Left lobe of liver (tissue), 2 donors: Measurements from ENCODE around the gene GTSF1L. TPM values are rescaled to one million over a fixed set of nuclear protein-coding genes. Genes with fewer than 3 reads are reported as not detected.

ENCODE experiments used
- ATAC-seq: fragments of 200-7000 bp; cut with Tn5 transposase; one replicate; pipeline ENCODE4 v1.9.1; 2020; ENCODE audit warnings: mild to moderate bottlenecking, moderate library complexity
- DNase-seq: peaks from one replicate; pipeline ENCODE4 v3.0.0-alpha.2; 2020; ENCODE audit warnings: low spot score
- total RNA-seq: library from RNA; stranded (reverse); gene quantifications from one replicate; pipeline ENCODE4 v1.2.1, GENCODE V29; 2021
- donor health status: DM: no; HTN: no; CAD: no; lungs with moderate emphysema.
- donor health status: DM: no; HTN: yes; CAD: no.

GTSF1L gene
- total RNA-seq, 1 donor from 2014 or later, result not detected

DNA sequence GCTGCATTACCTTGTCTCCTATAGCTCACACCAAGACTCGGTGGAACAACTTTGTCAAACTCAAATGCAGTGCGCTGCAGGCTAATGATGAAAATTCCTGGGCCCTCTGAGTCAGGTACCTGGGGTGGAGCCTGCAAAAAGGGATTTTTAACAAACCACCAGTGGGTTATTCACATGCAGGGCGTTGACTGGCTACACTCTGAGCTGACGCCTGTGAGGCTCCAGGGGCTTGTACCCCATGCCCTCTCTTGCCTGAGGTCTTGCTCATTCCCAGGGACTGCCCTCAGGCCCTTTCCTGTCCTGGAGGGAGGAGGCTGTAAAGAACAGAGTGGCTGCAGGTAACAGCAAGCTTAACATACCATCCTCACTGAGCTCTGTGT lies 9.2 kb downstream of the GTSF1L start:
- ATAC-seq, result no peak
- no peak for DNase-seq

DNA sequence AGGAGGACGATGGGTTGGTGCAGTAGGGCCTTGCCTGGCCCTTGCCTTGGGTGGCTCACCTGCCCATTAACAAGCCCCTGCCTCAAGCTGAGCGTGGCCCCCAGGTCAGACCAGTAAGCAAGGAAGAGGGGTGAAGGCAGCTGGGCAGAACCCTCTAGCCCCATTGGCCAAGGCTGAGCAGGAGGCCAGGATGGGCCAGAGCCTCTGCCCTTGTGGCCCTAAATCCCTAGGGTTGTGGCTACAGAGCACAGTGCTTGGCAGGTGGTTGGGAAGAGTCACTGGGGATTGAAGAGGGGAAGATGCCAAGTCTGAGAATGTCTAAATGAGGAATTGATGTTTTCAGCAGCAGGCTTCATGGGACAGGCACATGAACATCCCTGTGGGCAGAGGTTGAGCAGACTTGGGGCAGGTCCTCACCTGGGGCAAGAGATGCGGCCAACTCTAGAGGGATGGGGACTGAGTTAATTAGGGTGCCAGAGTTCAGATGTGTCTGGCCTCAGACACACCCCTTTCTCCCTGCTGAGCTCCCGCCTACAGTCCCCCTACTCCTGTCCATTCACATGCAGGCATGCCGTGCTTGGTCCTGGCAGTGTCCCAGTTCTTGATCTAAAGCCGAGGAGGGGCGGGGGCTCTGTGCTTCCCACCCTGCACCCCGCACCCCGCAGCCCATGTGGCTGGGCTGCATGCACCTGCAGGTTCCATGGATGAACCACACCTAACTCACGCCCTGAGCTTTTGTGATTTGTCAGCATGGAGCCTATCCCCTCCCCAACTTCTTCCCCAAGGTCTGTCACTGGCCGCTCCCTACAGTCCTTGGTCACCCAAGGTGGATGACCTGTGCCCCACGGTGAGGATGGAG lies 9.8 kb downstream of the GTSF1L start:
- ATAC-seq, result no peak

DNA sequence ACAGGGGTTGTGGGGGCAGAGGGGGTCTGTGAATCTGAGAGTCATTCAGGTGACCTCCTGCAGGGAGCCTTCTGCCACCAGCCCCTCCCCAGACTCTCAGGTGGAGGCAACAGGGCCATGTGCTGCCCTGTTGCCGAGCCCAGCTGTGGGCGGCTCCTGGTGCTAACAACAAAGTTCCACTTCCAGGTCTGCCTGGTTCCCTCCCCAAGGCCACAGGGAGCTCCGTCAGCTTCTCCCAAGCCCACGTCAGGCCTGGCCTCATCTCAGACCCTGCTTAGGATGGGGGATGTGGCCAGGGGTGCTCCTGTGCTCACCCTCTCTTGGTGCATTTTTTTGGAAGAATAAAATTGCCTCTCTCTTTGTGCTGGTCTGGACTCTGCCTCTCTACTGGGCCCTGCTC lies 10.7 kb downstream of the GTSF1L start:
- DNase-seq (no peak), ATAC-seq (no peak)

More for the DNA sequence above, 9.8 kb downstream of the GTSF1L start:
- DNase-seq, result no peak

DNA sequence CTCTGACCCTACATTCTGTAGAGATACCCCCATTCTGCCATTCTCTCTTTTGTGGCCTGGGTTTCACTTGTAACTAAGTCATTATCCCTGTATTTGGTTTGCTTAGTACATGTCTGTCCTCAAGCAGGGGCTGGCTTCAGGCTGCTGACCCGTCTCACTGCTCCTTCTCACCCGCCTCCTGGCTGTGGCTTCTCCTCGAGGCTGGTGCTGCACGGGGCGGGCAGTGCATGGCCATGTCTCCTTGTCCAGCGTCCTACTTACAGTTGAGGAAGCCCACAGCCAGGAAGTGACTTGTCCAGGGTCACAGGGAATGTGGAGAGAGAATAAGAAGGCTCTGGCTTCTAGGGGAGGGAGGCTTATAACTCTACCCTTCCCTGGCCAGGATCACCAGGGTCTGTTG lies 11.3 kb downstream of the GTSF1L start:
- DNase-seq, result no peak
- ATAC-seq, result no peak

DNA sequence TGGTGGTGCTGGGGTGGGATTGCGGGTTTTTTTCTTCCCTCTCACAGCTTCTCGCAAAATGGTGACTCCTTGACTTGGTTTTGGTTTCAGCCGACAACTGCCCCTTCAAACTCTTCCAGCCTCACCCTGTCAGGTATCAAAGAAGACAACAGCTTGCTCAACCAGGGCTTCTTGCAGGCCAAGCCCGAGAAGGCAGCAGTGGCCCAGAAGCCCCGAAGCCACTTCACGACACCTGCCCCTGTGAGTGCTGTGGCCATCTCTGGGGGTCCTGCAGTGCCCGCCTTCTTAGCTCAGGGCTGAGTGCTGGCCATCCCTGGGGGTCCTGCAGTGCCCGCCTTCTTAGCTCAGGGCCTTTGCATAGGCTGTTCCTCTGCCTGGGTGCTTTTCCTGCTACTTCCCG lies 11.8 kb downstream of the GTSF1L start:
- ATAC-seq (no peak), DNase-seq (no peak)

DNA sequence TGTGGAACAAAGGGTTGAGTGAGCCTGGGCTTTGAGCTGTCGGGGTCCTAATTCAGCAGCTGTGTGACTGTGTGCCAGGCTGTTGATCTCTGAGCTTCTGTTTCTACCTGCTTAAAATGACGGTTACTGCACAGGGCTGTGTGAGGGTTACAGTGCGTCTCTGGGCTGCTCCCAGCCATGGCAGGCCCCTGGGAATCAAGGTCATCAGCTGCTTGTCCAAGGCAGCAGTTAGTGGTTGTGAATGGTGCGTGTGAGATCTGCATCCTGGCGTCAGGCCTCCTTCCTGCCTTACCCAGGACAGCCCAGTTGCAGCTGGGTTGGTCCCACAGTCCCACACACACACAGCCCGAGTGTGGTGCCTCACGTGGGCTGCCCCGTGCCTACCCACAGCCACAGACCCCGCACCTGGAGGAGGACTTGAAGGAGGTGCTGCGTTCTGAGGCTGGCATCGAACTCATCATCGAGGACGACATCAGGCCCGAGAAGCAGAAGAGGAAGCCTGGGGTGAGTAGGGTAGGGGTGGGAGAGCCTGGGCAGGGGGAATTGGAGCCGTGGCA lies 15.6 kb downstream of the GTSF1L start:
- ATAC-seq, result no peak

DNA sequence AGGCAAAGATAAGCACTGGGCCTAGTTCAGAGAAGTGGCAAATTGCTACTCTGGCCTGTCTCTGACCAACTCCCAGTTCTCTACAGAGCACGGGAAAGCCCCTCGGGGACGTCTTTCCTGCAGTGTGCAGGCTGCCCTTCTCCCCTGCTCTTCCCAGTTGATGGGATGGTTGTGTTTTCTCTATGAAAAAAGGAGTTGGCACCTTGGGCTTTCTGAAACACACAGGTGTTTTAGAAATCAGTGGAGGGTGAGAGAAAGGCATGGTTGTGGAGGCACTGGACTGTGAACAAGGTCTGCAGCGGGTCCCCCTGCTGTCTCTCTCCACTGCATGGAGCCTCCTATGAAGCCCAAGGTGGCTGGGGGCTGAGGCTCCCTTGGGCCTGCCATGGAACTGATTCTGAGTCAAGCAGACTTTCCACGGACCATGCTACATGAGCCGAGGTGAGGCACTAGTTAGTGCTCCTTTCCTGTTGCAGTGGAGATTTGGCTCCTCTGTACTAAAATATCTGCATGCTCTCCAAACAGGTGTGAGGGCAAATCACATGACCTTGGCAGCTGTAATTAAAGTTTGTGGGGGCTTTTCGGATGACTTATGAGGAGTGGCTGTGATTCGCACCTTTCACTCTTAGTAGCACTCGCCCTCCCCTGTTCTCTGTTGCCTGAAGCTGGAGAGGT lies 16.3 kb downstream of the GTSF1L start:
- ATAC-seq, result no peak
- no peak for DNase-seq

More for the DNA sequence above, 15.6 kb downstream of the GTSF1L start:
- DNase-seq, result no peak

DNA sequence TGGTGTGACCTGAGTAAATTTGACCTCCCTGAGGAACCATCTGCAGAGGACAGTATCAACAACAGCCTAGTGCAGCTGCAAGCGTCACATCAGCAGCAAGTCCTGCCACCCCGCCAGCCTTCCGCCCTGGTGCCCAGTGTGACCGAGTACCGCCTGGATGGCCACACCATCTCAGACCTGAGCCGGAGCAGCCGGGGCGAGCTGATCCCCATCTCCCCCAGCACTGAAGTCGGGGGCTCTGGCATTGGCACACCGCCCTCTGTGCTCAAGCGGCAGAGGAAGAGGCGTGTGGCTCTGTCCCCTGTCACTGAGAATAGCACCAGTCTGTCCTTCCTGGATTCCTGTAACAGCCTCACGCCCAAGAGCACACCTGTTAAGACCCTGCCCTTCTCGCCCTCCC lies 24.3 kb downstream of the GTSF1L start:
- DNase-seq (no peak), ATAC-seq (no peak)

DNA sequence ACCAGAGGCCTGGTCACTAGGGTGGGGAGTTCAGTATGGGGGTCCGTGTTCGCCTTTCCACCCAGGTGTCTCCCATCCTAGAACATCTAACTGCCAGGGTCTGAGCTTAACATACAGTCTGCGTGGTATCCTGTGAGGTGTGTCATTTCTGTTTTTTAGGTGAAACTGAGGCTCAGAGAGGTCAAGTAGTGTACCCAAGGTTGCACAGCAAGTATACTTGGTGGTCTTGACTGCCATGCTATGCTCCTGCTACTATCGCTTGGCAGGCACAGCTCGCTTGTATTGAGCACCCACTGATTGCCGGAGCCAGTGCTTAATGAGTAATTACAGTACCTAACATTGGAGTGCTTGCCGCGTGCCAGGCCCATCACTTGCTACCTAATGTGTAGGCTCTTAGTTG lies 26.2 kb downstream of the GTSF1L start:
- no peak for DNase-seq
- ATAC-seq, result no peak

DNA sequence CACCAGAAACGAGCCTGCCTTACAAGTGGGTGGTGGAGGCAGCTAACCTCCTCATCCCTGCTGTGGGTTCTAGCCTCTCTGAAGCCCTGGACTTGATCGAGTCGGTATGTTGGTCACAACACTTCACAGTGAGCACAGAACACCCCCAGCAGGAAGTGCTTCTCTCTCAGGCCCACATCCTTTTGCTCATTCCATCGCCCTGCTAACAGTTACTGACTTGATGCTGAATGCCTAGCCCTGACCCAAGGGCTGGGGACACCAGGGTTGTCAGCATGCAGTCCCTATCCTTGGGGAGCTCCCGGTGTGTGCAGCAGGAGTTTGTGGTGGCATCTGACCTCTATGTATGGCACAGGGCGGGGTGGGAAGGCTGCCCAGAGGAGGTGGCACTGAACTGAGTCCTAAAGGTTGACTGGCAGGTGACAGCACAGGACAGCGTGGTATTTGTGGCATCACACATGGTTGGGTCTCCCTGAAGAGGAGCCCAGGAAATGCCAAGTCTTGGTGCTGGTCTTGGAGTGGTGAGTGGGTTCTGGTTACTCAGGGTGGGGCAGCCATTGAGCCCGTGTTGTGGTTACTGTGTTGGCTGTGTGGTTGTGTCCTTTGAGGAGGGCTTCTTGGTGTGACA lies 26.7 kb downstream of the GTSF1L start:
- DNase-seq, result no peak
- ATAC-seq, result no peak

DNA sequence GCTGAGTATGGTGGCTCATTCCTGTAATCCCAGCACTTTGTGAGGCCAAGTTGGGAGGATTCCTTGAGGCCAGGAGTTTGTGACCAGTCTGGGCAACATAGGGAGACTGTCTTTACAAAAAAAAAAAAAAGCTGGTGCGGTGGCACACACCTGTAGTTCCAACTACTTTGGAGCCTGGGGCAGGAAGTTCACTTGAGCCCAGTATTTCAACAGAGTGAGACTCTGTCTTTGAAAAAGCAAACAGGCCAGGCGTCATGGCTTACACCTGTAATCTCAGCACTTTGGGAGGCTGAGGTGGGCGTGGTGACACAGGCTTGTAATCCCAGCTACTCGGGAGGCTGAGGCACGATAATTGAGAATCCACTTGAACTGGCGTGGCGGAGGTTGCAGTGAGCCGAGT lies 31.2 kb downstream of the GTSF1L start:
- peak; percentile 64 for ATAC-seq
- no peak for DNase-seq

DNA sequence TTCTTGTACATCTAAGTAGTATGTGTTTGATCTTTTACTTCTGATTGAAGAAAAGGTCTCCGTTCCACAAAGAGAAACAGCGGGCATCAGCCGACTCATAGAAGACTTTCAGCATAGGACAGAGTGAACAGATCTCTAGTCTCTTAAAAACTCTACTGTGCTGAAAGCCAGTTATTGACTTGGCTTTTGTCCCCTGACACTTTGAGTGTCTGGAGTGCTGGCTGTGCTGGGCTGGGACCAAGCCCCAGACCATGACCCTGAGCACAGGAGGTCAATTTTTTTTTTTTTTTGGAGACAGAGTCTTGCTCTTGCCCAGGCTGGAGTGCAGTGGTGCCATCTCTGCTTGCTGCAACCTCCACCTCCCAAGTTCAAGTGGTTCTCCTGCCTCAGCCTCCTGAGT lies 32.0 kb downstream of the GTSF1L start:
- DNase-seq, result no peak

DNA sequence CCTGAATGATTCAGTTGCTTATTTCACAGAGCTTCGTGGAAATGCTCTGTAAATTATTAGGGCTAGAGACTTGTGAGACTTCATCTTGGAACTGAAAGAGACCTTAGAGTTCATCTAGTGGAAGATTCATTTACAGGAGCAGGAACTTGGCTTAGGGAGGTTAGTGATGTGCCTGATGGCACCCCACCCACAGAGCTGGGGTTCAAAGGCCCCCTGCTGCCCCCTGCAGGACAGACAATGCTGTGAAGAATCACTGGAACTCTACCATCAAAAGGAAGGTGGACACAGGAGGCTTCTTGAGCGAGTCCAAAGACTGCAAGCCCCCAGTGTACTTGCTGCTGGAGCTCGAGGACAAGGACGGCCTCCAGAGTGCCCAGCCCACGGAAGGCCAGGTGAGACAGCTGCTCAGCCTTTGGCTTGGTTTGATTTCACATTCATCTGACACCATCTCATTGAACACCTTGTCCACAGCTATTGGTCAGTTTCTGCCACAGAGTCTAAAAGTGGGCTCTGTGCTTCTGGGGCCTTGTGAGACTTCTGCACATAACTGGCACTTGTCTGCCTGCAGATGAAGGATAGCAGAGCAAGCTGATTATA lies 34.8 kb downstream of the GTSF1L start:
- ATAC-seq (peak; percentile 92), DNase-seq (peak; percentile 66)

More for the DNA sequence above, 32.0 kb downstream of the GTSF1L start:
- peak; percentile 74 for ATAC-seq

DNA sequence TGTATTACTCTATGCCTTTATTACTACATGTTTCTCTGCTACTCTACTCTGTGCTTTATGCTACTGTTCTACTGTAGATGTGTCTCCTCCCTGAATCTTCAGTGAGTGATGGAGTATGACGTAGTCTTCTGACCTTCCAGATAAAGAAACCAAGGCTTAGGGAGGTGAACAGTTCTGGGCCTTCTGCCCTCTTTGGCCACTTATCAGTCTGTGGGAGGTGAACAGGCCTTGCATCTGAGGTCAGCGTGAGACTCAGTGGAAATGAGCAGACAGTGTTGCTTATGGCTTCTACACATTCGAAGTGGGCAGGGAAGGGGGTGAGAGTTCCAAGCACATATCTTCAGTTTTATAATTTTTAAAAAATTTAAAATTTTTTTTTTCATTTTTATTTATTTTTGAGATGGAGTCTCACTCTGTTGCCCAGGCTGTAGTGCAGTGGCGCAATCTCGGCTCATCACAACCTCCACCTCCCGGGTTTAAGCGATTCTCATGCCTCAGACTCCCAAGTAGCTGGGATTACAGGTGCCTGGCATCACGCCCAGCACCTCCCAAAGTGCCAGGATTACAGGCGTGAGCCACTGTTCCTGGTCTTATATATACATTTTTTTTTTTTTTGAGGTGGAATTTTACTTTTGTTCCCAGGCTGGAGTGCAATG lies 35.7 kb downstream of the GTSF1L start:
- DNase-seq, result no peak
- ATAC-seq, result no peak

DNA sequence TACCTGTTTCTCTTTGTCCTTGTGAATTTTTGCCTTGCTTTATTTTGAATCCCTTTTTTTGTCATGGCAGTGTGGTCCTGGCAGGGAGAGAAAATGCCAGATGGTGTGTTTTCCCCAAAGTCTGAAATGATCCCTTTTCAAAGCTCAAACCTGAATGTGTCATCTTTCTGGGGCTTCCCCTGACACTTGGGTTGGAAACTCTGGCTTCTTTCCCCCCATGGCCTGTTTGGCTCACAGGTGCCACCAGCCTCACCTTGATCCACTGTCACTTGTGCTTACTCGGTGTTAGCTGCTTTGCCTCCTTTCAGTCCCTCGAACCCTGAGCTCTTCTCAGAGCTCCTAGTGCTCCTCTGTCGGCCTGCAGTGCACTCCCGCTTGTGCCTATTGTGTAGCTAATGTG lies 37.6 kb downstream of the GTSF1L start:
- no peak for ATAC-seq
- DNase-seq, result no peak

DNA sequence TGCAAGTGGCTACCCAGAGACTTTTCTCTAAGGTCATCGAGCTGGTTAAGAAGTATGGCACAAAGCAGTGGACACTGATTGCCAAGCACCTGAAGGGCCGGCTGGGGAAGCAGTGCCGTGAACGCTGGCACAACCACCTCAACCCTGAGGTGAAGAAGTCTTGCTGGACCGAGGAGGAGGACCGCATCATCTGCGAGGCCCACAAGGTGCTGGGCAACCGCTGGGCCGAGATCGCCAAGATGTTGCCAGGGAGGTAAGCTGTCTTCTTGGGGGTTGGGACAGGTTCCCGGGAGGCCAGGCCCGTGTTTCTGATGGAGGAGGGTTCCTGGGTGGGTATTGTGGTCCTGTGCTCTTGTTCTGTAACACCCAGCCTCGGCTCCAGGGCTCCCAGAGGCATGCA lies 40.0 kb downstream of the GTSF1L start:
- ATAC-seq, result no peak
- no peak for DNase-seq

DNA sequence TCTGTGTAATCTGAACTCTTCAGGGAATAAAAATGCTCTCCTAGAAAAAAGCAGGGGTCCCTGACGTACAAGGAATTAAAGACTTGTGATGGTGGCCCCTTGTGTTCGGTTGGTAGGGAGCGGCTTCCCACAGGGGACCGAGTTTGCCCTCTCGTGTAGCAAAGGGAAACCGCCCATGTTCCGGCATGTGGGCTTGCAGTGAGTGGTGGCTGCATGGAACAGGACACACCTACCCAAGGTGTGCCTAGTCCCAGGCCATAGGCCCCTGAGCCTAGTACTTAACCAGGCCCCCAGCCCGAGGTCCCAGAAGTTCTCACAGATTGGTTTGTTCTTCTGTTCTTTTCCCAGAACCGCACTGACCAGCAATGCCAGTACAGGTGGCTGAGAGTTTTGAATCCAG lies 44.4 kb downstream of the GTSF1L start:
- ATAC-seq, result no peak

DNA sequence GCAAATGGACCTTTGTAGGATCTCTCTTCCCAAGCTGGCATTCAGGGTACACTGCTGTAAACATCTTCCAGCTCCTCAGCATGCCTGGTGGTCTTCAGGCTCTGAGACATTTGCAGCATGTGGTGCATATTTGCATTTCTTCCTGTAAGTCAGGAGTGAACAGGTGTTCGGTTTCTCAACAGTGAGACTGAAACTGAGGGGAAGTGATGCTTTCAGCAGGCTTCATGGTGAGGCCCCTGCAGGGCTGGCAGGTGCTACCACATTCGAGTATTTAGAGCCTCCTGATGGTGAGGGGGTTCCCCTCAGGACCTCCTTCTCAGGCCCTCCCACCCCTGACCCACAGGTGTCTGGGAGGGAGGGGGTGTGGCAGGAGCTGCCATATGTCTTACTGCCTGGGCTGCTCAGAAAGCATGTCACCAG lies 44.8 kb downstream of the GTSF1L start:
- no peak for DNase-seq

More for the DNA sequence above, 44.4 kb downstream of the GTSF1L start:
- DNase-seq, result no peak

DNA sequence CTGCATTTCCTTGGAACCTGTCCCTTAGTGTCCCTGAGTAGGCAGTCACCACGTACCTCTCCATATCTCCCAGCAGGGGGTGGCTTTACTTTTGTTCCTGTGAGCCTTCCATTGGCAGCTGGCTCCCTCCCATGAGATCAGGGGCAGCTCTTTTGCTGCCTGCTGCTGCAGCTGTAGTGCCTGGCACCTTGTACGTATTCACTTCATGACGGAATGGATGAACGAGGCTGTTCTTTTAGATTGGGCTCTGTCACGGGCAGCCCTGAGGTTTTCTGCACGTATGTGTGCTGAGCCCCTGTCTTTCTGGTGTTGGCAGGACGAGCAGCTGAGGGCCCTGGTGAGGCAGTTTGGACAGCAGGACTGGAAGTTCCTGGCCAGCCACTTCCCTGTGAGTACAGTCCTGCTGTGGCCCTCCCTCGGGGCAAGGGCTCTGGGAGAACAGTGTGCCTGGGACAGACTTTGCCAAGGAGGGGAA lies 45.3 kb downstream of the GTSF1L start:
- ATAC-seq, result no peak

More for the DNA sequence above, 44.8 kb downstream of the GTSF1L start:
- ATAC-seq, result no peak

DNA sequence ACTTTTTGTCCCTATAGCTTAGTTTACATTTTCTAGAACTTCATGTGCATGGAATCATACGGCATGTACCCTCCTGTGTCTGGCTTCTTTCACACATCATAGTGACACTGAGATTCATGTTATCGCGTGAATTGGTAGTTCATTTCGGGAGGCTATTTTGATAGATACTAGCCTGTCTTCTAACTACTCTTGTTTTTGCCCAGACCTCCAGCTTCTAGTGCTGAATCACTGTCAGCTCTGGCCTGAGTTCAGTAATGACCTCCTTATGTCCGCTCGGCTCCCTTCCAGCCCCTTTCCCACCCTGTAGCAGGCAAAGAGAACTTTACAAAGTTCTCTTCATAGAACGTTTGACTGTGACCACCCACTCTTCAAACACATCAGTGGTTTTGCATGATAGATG lies 45.8 kb downstream of the GTSF1L start:
- no peak for ATAC-seq
- DNase-seq, result no peak

More for the DNA sequence above, 45.3 kb downstream of the GTSF1L start:
- no peak for DNase-seq
